HG03521 (cell line): ENCODE data around the gene SLC25A29.
"Not testable (repeated sequence)": the region's sequence is repeated elsewhere in the genome, so short reads cannot be mapped to it uniquely, and the experiment has no call there.

Experiments
- ATAC-seq: cut with Tn5 transposase; IDR thresholded peaks from one replicate; pipeline ENCODE4 v1.9.1; 2021; ENCODE audit warnings: mild to moderate bottlenecking, moderate library complexity; ENCODE audit not compliant: unreplicated experiment

The SLC25A29 gene, protein sequence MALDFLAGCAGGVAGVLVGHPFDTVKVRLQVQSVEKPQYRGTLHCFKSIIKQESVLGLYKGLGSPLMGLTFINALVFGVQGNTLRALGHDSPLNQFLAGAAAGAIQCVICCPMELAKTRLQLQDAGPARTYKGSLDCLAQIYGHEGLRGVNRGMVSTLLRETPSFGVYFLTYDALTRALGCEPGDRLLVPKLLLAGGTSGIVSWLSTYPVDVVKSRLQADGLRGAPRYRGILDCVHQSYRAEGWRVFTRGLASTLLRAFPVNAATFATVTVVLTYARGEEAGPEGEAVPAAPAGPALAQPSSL

DNA sequence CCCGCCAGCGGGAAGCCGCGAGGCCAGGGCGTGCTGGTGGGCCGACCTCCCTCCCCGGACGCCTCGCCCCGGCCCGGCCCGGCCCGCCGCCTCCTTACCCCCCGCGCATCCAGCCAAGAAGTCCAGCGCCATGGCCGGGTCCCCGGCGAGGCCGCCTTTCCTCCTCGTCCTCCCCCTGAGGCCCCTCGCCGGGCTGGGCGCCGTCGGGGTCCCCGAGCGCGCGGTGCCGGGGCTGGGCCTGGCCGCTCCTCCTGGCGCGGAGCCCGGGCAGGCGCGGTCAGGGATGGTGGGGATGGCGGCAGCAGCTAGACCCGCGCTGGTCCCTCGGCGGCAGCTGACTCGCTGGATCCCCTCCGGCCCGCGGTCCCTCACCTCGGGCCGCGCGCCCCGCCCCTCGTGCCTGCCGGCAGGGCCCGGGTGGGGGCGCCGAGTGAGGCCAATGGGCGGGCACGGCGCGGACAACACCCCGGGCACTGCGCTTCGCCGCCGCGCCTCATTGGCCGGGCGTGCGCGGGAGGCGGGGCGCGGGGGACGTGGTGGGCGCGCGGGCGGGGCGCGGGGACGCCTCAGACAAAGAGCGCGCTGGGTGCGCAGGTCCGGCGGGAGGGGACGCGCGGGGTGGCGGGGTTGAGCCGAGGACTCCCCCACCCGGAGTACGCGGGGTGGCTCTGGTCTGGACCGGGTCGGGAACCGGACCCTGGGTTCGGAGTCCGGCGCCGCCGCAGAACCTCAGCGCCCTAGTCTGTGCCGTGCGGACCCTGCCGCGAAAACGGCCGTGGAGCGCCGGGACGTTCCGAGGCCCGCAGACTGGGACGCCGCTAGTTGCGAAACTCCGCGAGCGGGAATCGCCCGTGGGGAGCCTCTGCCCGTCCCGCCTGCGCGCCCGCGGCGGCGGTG, at the start of gene SLC25A29:
SLC25A29 (minus strand) TSS at position 344 of the 897 bp plus-strand sequence; CDS start at position 132, 212 bp downstream.
- ATAC-seq, result peak; percentile 91

DNA sequence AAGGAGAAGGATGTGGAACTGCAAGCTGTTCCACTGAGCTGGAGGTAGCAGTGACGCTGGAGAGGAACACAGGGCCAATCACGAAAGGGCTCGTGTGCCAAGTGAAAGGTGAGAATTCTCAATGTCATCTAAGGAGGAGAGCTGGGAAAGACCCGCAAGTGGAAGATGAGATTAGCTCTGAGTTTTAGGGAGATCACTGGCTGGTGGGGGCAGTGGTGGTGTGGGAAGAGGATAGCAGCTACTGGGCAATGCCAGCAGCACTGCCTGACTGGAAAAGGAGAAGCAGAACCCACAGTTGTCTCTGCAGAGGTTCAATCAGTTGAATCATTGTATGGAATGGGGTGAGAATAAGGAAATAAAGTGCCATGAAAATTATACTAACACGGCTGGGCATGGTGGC, 44.7 kb upstream of the SLC25A29 start:
- no peak for ATAC-seq

DNA sequence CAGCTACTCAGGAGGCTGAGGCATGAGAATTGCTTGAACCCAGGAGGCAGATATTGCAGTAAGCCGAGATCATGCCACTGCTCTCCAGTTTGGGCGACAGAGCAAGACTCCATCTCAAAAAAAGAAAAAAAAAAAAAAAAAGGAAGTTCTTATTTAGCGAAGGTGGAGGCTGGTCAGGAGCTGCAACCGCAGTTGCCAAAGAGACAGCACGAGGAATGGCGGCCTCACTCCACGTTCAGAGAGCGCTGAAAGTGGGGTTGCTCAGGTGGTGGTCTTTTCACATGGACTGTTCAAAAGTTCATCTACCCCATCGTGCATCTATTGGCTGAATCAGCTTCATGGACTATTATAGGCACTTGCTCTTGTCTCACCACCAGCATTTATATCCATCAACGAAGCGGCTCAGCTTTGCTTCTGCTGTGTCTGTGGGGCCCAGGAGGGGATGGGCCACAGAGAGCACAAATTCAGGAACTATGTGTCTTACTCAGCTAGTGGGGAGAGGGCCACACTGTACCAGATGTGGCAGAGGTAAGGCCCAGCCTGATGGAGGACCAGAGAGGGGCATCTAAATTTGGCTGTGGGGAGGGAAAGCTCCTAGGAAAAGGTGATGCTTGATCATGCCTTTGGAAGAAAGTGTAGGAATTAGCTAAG, 44.2 kb upstream of the SLC25A29 start:
- ATAC-seq, result no peak

DNA sequence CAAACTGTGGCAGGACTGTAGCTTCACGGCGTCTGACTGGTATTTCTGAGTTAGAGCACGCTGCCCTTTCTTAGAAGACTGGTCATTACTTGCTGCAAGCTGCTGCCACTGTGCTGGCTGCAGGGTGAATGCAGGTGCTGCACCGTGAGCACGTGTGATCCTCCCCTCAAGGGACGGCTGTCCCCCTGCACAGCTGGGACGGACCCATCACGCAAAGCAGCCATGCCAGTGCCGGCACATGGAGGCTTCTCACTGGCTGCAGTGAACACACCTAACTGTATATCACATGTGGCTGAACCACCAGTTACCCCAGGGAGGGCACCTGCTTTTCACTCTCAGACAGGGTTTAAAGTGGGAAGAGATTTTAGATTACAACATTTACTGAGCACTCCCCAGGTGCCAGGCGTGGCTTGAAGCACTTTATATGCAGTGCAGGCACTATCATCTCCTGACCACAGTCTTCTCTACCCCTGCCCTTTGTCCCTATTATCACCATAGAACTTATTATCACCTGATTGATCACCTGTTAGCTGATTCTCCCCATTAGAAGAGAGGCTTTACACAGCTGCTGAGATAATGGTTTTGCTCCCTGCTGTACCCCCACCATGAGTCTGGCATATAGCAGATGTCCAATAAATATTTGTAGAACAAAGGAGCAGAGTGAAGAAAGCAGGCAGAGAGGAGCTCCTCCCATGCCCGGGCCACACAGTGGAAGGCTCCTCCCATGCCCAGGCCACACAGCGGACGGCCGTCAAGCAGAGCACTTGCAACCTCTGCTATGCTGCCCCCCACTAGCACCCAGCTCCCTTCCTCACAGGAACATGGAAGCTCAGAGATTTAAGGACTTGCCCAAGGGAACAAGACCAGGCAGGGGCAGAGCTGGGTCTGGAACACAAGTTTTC, 42.8 kb upstream of the SLC25A29 start:
- no peak for ATAC-seq

DNA sequence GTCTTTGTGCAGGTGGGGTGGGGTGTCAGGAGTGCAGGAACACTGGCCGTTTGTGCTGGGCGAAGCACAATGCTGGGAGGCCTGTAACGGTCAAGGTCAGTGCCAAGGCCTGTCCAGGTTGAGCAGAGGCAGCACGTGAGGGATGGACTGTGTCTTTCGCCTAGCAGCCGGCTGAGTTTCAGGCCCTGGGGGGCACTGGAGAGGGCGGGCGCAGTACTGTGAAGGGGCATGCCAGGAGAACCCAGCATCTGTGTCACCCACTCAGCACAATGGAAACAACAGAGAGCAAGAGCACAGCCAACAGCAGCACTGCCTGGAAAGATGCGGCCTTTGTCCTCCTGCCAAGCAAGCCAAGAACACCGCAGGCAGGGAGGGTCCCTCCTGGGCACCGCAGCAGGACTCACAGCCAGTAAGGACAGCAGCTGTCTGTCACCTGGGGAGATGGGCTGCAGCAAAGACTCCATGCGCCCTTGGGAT, 42.0 kb upstream of the SLC25A29 start:
- ATAC-seq, result no peak

DNA sequence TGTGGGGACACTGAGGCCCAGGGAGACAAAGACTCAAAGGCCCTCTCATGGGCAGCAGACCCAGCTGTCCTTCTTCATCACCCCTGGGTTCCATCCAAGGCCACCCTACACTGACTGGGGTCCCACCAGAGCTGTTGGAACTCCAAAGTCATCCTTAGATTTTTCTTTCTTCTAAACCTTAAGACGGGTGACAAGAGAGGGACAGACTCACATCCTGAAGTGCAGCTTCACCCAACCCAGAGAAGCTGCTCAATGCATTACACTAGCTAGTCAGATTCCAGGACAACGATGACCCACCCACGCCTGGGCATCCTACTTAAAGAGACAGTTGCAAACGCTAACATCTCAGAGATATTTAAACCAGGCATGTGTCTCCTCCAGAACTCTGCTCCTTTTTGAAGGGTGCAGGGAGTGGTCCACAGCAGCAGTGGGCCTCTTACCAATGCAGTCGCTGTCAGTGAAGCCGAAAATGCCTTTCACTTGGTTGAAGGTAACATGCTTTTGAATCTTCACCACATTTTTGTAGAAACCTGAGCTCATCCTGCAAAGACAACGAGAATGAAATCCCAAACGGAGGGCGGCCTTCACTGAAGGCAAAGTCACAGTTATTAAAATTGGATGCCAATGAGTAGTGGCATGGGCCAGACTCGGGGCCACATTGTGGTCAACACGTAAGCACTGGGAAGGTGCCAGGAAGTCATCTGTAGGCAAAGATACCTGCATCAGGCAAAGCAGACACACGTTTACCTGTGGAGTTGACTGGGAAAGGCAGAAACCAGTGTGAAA, 40.3 kb upstream of the SLC25A29 start:
- ATAC-seq, result no peak

DNA sequence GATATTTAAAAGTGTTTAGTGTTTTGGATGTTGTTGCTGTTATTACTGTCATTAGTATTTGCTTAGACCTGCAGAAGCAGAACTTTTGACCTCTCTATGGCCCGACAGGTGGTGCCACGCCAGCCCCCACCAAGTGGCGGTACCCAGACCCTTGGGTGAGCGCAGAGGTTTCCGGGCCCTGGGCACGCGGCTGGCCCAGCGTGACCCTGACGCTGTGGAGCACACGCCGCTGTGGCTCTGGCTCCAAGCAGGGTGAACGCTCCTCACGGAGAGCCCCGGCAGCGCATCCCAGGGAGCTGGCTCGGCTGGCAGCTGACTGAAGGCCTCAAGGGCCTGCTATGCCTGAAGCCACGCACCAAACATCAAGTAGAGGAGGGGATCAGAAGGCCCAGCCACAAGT, 39.5 kb upstream of the SLC25A29 start:
- ATAC-seq, result no peak

DNA sequence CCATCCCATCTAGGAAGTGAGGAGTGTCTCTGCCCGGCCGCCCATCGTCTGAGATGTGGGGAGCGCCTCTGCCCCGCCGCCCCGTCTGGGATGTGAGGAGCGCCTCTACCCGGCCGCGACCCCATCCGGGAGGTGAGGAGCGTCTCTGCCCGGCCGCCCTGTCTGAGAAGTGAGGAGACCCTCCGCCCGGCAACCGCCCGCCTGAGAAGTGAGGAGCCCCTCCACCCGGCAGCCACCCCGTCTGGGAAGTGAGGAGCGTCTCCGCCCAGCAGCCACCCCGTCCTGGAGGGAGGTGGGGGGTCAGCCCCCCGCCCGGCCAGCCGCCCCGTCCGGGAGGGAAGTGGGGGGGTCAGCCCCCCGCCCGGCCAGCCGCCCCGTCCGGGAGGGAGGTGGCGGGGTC, 38.4 kb upstream of the SLC25A29 start:
- not testable (repeated sequence) for ATAC-seq

DNA sequence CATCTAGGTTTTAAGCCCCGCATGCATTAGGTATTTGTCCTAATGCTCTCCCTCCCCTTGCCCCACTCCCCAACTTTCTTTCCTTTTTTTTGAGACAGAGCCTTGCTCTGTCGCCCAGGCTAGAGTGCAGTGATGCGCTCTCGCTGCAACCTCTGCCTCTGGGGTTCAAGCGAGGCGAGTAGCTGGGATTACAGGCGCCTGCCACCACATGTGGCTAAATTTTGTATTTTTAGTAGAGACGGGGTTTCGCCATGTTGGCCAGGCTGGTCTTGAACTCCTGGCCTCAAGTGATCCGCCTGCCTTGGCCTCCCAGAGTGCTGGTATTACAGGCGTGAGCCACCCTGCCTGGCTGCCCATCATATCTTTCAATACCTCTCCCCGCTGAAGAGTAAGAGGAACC, 36.6 kb upstream of the SLC25A29 start:
- not testable (repeated sequence) for ATAC-seq

DNA sequence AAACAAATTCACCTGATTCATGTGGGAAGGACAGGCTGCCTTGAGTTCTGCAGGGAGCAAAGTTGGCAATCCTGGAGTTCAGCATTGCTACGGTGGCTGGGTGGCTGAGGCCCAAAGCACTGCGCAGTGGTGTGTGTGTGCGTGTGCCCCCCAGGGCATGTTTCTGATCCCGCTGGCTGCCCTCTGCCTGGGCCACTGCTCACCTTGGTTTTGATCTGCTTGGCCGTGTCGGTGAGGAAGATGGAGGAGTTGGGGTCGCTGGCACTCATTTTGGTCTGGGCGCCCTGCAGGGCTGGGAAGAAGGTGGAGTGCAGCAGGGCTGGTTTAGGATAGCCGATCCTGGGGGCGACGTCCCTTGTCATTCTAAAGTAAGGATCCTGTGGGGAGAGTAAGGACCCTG, 36.0 kb upstream of the SLC25A29 start:
- ATAC-seq, result no peak

DNA sequence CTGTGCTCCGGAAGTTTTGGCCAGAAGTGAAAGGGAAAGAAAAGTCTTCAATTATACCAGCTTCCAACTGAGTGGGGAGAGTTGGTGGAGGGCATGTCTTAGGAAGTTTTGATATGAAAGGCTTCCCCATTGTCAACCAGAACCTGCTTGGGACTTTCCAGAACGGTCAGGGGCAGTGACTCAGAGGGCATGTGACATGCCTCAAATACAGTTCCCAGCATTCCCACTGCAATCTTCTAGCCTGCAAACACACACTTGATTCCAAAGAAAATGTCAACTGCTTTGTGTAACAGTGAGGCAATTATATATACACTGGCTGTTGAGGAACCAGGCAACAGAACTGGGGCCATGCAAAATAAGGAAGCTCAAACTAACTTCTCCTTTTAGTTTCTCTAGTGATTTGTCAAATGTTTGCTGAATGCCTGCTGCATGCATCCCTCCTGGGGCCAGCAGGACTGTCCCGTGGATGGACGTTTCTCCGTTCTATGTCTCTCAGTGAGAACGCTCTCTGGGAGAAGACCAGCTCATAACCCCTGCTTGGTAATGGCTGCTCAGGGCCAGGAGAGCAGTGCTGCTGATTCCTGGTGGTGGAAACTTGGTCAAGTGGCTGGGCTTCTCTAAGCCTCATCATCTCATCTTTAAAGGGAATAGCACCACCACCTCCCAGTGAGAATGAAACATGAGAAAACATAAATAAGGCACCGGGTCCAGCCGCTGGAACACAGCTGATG, 35.2 kb upstream of the SLC25A29 start:
- ATAC-seq, result no peak

DNA sequence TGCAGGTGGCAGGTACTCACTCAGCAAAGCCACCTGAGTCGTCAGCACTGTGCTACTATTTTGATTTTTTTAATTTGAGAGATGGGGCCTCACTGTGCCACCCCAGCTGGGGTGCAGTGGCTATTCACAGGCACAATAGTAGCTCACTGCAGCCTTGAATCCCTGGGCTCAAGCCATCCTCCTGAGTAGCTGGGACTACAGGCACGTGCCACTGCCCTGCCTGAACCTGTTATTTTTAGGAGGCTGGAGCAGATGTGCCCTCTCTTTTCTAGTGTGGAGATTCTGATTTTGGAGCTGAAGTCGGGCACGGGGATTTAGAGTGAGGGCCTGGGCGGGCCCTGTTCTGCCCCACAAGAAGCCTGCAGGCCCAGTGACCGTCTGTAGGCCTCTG, 34.2 kb upstream of the SLC25A29 start:
- ATAC-seq, result no peak

DNA sequence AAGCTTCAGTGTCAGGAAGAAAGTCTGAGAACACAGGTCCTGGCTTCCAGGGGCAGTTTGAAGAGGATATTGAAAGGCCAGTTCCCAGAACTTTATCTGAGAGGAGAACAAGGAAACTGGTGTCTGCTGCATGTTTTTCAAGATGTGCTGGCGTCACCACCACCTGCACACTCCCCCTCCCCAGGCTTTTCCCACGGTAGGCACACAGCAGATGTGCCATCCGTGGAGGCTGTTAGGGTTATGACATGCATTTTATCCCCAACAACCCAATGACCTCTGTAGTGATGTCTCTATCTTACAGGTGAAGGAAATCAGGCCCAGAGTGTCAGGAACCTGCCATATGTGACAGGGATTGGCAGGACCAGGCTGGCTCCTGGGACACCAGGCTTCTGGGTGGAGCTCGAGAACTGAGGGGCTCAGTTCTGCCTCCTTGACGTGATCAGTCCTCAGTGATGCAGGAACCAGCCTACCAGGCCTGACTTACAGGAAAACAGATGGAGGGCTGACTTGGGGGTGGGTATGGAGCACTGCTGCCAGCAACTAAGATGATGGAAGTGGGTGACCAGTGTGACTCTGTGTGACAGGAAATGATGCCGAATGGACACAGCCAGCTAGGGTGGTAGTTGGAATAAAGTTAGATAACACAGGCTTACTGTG, 33.6 kb upstream of the SLC25A29 start:
- ATAC-seq, result no peak

DNA sequence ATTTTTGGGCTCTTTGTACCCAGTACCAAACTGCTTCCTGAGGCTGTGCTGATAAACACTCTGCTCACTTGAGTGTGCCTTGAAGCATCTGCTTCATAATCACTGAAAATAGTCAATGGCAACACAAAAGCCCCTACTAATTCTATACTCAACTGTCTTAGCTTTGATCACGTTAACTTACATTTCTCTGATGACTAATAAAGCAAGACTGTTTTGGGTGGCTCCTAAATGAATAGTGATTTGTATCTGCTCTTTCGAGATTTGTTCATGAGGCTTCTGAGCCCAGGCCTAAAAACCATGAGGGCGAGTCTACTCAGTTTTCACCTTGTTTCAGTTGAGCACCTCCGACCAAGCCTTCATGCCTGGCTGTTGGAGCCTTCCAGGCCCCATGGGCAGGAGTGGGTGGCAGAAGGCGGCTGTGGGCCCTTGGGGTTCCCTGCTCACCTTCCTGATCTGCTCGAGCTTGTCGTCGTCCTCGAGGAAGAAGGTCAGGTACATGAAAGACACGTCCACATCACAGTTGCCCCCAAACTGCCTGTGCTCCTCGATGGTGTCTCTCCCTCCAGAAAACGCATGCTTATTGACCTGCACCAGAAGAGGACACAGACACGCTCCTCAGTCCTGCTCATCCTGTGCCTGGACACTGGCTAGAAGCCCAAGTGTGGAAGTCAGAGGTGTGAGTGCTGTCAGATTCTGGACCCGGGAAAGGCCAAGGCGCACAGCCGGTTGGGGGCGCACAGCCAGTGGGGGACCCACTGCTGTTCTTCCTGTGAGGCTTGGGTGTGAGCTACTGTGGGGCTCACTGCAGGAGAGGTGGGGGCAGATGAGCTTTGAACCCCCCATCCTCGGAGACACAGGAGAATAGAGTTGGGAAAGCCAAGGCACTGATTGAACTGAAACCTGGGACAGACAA, 30.6 kb upstream of the SLC25A29 start:
- no peak for ATAC-seq

DNA sequence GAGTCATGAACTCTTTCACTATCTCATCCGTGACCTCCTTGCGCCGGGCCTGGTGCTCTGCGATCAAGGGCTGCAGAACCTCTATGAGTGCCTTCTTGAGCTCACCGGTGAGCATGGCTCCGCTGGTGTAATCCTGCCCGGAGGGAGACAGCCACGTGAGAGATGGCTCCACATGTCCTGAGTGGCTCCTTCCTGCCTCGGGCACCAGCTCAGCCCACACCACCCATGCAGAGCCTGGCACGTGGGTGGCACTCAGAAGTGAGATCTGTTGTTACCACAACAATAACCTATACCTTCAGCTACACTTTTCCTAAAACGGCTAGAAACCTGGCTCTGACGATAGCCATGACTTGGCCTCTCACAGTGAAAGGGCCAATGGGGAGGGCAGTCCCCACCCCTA, 28.7 kb upstream of the SLC25A29 start:
- no peak for ATAC-seq

DNA sequence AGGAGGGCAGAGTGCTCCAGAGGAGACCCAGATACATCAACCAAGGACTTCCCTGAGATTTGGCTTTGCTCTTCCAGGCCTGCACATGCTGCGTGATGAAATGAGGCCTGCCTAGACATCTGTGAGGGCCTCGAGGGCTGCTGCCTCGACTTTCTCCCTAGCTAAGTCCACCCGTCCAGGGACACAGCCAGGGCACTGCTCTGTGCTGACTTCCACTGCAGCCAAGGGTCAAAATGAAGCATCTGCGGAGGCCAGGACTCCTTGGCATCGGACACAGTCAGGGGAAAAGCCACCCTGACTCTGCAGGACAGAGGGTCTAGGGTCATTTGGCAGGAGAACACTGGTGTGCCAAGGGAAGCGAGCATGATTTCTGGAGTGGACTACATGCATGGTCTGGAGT, 27.6 kb upstream of the SLC25A29 start:
- no peak for ATAC-seq

DNA sequence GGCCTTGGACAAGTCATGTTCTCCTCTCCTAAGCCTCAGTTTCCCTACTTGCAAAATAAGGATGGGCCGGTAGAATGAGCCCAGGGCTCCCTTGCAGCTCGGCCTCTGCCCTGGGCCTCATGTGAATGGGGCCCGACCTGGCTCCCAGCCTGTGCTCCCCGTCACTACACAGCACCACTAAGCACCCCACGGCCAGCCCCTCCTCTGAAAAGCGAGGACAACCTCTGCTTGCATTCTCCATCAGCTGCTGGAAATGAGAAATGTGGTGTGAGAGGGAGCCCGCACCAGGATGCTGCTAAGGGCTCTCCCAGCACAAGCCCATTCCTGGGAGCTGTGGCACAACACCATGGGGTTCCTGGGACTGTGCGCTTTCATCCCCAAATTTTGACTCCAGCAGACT, 27.1 kb upstream of the SLC25A29 start:
- ATAC-seq, result no peak

DNA sequence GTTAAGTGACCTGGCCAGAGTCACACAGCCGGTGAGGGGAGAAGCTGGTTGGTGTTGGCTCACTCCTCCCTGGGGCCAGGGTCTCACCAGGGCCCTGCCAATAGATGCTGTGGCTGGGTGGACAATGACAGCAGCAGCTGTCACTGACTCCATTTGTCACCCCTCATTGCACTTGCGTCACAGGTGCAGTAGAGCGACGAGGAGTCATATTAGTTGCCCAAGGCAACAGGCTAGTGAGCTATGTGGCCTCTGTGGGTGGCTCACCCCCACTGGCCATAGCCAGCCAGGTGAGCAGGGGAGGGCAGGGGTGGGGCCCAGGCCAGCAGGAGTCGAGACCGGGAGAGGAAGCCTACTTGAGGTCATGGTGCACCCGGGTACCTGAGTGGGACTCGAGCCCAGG, 26.6 kb upstream of the SLC25A29 start:
- no peak for ATAC-seq
